DMS 273 treated with DMSO at 0.1 percent for 48 hours (cell line): Measurements from ENCODE around the gene CCDC92.
"Not testable (repeated sequence)": the region's sequence is repeated elsewhere in the genome, so short reads cannot be mapped to it uniquely, and the experiment has no call there.

Experiments used
- DNase-seq: peaks from one replicate; lab custom pipeline; 2025; lab: John Stamatoyannopoulos, UW

CCDC92 gene

DNA sequence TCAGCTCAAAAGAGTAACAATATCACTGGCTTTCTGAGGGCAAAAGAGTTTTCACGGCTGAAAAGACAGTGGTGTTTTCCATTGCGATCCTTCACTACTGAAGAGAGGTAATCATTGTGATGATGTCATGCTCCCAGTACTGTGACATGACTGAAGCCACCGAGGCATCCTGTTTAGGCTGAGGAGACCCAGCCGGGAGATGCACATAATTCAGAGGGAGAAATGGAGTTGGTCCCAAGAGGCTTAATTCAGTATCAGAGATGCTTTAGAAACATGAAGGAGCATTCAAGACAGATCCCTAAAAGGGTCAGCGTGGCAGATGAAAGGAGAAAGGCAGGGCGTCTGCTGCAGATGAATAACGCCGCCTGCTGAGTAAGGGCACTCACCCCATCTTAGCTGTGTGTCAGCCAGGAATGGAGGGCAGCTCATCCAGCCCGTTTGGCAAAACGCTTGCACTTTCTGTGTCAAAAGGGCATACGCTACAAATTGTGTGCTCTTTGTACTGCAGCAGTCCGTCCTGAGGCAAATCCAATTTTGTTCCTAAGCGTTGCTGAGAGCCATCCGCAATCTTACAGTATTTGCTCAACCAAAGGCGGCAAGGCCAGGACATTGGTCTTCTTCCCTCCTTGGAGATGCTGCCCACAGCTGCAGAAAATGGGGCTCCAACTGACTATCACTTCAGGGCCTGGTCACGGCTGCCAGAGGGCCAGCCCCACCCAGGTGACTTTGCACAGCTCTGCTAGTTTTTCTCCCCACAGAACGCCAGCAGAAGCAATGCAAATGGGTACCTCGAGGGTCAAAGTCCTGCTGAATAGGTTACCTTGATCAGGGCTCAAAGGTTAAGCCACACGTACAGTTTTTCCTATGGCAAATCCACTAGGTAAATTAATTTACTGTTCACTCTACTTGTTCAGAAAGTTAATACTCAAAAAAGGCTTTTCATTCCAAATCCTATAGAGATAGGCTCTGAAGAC is 23.5 kb downstream of the CCDC92 start:
- DNase-seq: no peak

DNA sequence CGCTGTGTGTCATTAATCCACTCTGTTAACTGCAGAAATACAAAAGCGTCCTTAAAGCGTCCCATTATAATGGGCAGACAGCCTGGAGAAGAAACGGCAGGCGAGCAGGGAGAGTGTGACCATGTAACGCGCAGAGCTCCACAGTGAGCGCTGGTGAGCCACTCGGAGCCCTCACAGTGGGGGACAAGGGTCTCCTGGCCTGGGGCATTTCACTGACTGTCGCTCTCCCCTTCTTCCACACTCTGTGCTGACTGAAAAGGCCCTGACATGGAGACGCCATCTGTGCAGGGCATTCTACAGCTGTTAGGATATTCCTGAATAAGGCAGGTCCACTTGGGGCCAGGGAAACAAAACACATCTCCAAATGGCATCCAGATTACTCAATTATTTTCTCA is 24.2 kb downstream of the CCDC92 start:
- DNase-seq: no peak

DNA sequence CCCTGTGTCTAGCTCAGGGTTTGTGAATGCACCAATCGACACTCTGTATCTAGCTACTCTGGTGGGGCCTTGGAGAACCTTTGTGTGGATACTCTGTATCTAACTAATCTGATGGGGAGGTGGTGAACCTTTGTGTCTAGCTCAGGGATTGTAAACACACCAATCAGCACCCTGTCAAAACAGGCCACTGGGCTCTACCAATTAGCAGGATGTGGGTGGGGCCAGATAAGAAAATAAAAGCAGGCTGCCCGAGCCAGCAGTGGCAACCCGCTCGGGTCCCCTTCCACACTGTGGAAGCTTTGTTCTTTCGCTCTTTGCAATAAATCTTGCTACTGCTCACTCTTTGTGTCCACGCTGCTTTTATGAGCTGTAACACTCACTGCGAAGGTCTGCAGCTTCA is 25.1 kb downstream of the CCDC92 start:
- DNase-seq: not testable (repeated sequence)

DNA sequence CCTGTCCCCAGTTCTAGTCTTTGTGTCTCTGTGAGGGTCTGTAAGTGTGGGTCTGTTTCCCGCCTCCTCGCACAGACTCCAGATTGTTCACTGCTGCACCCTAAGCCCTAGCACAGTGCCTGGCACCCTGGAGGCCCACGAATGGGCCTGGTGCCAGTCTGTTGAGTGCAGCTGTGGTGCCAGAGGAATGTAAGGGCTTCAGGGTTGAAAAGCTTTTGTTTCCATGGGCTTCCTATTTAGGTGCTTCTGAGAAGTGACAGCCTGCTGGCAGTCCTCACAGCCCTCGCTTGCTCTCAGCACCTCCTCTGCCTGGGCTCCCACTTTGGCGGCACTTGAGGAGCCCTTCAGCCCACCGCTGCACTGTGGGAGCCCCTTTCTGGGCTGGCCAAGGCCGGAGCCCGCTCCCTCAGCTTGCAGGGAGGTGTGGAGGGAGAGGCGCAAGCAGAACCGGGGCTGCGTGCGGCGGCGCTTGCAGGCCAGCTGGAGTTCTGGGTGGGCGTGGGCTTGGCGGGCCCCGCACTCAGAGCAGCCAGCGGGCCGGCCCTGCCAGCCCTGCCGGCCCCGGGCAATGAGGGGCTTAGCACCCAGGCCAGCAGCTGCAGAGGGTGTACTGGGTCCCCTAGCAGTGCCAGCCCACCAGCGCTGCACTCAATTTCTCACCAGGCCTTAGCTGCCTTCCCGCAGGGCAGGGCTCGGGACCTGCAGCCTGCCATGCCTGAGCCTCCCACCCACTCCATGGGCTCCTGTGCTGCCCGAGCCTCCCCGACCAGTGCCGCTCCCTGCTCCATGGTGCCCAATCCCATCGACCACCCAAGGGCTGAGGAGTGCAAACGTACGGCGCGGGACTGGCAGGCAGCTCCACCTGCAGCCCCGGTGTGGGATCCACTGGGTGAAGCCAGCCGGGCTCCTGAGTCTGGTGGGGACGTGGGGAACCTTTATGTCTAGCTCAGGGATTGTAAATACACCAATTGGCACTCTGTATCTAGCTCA is 25.8 kb downstream of the CCDC92 start:
- DNase-seq: not testable (repeated sequence)

DNA sequence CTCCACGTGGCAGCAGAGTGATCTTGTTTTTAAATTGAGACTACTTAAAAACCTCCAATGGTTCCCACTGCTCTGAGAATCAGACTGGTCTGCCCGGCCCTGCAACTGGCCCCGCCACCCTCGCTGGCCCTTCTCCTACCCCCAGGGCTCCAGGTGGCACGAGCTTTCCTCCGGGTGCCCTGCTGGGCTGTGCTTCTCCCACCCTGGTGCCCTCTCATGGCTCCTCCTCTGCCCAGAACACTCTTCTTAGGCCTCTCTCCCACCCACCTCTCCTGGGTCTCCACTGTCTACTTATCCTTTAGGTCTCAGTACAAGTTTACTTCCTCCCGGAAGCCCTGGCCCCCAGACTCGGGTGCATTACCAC is 26.5 kb downstream of the CCDC92 start:
- DNase-seq: no peak

DNA sequence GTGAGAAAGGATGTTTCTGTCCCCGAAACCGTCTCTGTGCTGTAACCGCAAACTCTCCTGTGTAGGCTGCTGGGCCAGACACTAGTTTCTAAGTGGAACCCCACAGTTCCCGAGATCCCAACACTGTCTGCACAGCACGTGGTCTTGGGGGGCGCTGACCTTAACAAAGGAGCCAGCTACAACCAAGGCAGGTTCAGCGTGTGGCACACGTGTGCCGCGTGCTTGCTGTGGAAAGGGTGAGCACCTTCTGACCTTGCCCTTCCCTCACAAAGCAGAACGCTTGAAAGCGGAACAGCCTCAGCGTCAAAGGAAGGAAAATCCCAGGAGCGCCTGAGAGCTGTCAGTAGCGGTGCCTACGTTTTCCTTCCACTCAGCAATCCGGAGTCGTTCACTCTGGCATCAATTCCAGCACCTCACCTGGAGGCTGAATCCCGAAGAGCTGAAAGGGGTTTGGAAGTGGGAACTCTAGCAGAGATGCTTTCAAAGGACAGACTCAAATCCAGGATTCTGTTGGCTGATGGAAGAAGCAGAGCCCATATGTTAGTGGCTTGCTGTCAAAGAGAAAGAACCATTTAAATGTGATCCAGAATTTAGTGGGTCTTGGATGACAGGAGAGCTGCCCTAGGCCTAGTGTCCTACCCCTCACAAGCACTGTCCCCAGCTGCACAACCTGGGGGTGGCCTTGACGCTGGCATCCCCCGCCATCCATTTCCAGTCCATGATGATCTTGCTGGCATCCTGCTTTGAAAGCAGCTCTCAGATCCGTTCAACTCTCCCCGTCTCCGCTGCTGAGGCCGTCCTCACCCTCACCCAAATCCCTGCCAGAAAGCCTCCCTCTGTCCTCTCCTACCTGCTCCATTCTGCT is 27.1 kb downstream of the CCDC92 start:
- no peak for DNase-seq

DNA sequence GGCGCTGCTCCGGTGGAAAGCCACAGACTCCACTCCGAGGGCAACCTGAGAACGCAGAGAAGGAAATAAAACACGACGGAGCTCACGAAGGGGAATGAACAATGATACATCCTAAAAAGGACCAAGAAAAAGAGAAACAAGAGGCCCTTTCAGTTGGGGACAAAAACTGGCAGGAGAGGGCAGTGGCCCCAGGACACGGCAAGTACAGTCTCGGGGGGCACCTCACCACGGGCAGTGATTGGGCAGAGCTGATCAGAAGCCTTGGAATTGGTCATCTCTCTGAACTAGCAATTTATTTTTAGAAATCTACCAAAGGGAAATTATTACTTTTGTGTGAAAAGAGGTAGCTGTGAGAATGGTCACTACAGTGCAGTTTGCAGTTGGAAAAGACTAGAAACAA is 27.9 kb downstream of the CCDC92 start:
- DNase-seq: no peak

DNA sequence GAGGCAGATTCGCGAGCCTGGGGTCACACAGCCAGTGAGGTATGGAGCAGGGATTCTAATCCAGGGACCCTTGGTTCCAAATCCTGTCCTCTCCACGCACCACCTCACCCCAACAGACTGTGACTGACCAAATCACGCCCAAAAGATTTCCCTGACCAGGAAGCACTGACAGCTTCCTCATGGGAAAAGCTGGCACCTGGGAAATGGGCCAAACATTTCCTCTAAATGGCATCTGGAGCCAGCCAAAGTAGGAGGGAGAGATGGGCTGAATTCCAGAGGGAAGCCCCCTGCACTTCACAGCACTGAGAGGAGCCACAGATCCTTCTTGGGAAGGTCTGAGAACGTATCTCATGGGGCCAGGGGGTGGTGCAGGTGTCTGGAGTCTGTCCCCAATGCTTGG is 28.8 kb downstream of the CCDC92 start:
- no peak for DNase-seq

DNA sequence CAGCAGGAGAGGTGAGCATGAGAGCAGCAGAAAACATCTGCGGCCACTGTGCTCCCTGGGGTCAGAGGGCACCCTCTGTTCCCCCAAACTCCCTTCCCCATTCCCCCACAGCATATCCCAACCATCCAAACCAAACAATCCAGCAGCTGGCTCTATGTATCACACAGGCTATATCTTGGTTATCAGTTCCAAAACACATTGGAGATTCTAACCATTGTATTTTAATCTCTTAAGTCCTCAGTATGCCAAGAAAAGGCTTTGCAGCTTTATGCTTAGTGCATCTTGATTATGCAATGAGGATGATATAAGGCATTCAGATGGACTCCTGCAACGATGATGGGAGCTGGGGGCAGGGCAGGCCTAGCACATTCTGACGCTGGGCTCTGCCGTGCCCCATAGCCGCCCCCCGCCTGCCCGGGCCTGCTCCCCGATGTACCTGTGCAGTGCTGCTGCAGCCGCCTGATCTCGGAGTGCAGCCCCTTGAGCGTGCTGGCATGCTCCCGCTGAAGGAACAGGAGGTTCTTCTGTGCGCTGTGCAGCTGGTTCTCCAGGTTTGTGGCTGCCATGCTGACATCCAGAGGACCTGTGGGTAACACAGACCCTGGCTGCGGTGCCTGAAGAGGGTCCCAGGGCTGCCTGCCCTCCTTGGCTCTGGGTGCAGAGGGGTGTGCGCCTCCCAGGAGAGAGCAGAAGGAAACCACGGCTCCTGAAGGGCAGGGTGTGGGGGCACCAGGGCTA is 29.6 kb downstream of the CCDC92 start:
- DNase-seq: no peak

DNA sequence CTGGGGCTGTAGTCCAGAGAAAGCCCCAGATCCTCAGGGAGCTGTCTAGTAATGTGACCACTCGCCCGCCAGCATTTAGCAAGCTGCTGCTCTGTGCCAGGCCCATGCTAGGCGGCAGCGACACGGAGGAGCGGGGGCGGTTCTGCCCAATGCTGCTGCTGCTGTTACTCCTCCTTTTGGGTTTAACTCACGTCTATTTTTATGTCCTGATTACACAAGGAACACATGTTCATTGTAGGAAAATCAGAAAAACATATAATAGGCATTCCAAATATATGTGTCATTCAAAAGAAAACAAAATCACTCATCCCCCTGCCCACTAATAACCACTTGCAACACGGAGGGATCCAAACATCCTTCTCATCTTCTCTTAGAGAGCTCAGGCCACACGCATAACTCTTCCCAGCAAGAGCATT is 30.4 kb downstream of the CCDC92 start:
- DNase-seq: no peak

DNA sequence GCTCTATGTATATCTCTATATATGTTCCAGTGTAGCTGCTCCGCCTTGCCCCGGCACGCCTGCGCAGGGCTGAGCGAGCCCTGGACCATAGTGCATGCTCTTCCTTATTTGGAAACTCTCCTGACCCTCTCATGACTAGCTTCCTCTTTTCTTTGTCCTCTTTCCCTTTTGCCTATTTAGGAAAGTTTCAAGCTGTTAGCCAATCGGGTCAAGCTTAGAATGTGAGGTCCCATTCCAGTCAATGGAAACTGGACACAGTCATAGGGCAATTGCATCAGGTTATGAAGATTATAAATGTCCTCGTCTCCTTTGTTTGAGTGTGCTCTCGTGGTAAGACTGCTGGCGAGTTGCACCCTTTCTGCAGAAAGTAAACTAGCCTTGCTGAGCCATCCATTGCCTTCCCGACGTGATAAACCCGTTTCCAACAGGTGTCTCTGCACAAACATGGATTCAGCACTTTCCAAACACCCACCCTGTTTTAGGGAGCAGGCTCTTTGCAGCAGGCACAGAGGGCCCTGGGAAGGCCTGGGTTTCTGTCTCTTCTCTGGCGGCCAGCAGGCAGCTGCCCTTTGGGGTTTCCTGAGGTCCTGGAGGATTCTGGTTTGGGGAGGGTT is 30.9 kb downstream of the CCDC92 start:
- DNase-seq: no peak

DNA sequence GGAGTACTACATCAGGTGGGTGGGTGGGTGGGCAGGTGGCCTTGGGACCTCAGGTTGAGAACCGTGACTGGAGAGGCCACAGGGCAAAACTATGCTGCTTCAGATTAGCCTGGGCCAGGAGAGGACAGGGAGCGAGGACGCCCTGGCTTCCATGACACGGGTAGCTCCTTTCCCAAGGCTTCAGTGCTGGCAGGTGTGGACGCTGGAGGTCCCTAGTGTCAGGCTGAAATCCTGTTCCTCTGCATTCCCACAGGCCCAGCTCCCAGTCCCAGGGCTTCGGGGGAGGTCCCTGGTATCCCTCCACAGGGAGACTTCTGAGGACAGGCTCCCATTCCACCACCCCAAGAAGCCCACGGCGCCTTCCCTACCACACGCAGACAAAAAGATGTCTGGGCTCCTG is 31.6 kb downstream of the CCDC92 start:
- no peak for DNase-seq

DNA sequence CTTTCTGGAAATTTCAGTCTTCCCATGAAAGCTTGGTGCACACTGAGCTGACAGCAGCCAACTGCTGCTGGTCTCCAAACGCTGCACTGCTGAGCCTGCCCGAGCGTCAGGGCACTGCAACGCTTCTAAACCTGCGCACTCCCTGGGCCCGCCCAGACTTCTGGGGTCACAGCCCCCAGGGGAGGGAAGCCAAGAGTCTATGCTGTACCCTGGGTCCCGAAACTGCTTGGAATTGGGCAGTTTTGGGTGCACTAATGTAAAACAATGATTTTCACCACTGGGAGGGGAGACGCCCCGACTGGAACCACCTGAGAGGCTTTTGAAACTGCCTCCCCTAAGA is 32.0 kb downstream of the CCDC92 start:
- DNase-seq: no peak

DNA sequence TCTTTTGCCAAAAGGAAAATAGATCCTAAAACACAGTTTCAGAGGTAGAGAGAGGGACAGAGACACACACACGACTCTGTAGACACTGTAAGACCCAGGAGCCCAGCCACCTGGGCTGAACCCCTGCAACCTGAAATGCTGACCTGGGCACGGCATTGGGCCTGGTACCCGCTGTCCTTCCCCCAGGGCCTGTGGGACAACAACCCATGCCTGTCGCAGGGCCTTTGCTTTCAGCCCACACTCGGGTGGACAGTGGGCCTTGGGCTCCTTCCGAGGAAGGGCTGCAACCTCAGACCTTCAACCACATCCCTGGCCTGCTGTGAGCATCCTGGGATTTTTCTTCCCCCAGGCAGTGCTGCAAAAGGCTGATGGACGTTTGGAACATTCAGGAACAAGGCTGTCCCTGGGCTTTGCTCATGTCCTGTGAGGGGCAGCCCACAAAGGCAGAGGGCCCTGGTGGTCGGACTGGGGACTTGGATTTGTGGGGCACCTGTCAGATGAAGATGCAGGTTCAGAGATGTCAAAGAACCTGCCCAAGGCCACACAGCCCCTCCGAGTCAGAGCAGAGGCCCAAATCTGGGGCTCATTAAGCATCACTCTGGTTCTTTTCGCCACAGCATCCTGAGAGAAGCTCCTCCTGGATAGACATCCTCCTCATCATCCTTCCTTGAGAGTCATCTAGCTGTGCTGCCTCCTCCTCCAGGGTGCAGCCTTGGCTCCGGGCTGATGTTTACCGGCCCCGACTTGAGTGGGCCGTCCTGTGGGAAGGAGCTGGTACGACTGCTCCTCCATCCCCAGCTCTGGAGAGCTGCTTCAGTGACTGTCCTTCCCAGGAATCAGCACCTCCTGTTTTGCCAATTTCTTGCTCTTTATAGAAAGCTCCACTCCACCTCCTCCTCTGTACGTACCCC is 32.7 kb downstream of the CCDC92 start:
- DNase-seq: no peak

DNA sequence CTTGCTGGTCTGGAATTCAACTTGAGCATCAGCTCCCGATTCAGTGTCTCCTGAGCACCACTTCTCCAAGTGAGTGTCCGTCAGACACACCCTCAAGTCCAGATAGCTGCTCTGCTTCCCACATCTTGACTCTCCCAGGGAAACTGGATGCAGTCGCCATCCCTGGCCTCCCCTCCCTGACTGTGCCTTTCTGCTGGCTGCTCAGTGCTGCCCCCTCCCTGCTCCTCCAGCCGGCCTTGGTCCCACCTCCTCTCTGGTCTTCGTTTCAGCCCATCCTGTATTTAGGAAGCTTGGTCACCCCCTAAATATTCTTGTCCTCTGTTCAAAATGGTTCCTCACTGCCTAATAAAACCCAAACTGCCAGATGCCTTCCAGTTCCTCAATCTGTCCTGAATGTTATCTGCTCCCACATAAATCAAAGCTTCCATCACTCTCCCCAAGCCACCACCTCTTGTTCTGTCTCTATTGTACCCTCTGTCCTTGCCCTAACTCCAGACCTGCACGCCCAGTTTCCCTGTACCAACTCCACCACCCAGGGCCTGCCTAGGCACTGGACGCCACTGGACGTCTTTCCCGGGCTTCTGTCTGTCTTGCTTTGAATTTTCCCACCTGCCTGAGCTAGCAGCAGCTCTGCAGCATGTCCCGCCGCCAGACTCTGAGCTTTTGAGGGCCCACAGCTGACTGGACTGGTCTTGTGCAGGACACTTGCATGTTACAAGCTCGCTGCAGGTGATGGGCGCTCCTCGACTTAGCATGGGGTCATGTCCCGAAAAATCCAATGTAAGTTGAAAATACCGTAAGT is 33.8 kb downstream of the CCDC92 start:
- no peak for DNase-seq

DNA sequence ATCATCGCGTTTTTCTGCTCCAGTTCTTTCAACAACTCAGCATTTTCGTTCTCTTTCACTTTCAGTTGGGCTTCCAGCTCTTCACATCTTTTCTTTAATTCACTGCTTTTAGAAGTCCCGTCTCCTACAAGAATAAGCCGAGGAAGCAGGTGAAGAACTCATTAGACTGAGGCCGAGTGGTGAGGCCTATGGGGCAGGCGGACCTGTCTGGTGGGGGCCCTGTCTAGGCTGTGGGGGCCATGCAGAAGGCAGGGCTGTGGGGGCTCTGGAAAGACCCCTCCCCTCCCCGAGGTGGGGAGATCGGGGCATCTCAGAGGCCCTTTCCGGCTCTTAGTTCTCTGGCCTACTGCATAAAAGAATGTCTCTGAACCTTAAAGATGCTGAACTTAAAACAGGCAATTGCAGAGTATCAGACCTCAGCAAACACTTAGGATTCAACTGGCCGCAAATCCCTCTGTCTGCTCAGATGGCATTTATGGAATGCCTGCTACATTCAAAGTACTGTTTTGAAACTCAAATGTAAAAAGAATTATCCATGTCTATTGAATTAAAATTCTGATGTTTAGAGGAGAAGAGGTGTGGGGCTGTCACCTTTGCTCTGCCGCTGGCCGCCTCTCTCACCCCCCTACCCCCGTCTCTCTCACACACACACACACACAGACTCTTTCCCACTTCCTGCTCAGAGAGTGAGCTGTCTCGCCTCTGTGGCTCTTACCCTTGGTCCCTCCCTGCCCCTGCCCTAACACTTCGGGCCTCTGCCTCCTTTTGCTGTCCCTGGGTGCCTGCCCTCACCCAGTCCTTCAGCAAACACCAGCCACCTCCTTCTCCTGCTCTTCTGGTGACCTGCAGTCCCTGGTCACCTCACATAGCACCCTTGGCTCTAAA is 34.7 kb downstream of the CCDC92 start:
- DNase-seq: no peak

DNA sequence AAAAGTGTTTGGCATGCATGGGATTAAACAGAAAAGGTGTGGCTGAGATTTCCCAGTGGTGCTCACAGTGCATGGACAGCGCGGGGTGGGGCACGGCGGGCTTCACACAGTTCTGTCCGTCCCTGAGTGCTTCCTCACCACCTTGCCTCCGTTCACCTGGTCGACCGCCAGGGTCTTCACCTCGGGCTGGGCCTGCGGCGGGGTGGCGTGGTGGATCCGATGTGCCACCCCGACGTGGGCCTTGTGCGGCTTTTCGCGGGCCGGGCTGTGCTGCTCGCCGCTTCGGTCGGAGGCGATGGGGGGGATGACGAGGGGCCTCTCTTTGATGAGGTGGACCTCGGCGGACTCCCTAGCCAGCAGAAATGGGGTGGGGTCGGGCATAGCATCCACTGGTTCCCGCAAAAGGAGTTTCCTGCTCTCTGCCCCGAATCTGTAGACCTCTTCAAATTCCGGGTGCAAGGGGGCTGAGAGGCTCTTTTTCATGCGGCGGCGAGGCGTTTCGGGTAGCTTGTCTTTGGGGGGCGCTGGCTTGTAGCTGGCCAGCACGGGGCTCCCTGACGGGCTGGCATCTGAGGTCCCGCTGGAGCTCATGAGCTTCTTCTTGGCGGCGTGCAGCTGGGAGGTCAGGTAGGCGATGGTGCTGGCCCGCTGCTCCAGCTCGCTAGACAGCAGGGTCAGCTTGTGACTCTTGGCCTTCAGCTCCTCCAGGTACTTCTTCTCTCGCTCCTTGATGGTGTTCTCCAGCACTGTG is 35.5 kb downstream of the CCDC92 start:
- DNase-seq: no peak
